ENCODE measurements around the gene FDX2. TPM values are rescaled to one million over a fixed set of nuclear protein-coding genes. Genes with fewer than 3 reads are reported as not detected.

FDX2 gene
- total RNA-seq, 1 experiment from 2014 or later, result 18.9 TPM

DNA sequence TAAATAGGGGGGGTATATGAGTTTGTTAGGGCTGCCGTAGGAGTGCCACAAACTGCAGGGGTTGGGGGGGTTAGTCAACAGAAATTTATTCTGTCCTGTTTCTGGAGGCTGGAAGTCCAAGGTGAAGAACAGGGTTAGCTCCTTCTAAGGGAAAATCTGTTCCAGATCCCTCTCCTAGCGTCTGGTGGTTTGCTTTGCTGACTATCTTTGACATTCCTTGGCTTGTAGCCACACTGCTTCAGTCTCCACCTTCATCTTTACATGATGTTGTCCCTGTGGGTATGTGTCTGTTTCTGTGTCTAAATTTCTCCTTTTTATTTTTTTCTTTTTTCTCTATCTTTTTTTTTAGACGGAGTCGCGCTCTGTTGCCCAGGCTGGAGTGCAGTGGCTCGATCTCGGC, 53.0 kb downstream of the FDX2 start:
- H3K27ac Mint-ChIP-seq (ENCODE audit: unreplicated experiment), result no peak overlapping the region
- BruUV-seq (replicated peaks), result no TSS peak
- peaks cover 9% of the 10 kb centered on the region for H3K36me3 Mint-ChIP-seq (ENCODE audit: insufficient read depth, unreplicated experiment)
- no peaks in the 10 kb centered on the region for H3K9me3 Mint-ChIP-seq (ENCODE audit: low read depth, unreplicated experiment)
- no peaks in the 10 kb centered on the region for H3K27me3 Mint-ChIP-seq (ENCODE audit: unreplicated experiment)
- DNase-seq, result no peak
- intact Hi-C loops (cut with micrococcal nuclease; ENCODE audit: unreplicated experiment), result no loop called here
- CTCF ChIA-PET, result no interaction called here
- TF ChIP-seq, protein P1, sequence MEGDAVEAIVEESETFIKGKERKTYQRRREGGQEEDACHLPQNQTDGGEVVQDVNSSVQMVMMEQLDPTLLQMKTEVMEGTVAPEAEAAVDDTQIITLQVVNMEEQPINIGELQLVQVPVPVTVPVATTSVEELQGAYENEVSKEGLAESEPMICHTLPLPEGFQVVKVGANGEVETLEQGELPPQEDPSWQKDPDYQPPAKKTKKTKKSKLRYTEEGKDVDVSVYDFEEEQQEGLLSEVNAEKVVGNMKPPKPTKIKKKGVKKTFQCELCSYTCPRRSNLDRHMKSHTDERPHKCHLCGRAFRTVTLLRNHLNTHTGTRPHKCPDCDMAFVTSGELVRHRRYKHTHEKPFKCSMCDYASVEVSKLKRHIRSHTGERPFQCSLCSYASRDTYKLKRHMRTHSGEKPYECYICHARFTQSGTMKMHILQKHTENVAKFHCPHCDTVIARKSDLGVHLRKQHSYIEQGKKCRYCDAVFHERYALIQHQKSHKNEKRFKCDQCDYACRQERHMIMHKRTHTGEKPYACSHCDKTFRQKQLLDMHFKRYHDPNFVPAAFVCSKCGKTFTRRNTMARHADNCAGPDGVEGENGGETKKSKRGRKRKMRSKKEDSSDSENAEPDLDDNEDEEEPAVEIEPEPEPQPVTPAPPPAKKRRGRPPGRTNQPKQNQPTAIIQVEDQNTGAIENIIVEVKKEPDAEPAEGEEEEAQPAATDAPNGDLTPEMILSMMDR (IDR thresholded peaks at IDR 0.05; ENCODE audit: unreplicated experiment), result no peak
- no peak overlapping the region for H3K4me3 Mint-ChIP-seq (ENCODE audit: low read depth, unreplicated experiment)
- H3K4me1 Mint-ChIP-seq (ENCODE audit: low read depth, unreplicated experiment), result peaks cover 8% of the 10 kb centered on the region

DNA sequence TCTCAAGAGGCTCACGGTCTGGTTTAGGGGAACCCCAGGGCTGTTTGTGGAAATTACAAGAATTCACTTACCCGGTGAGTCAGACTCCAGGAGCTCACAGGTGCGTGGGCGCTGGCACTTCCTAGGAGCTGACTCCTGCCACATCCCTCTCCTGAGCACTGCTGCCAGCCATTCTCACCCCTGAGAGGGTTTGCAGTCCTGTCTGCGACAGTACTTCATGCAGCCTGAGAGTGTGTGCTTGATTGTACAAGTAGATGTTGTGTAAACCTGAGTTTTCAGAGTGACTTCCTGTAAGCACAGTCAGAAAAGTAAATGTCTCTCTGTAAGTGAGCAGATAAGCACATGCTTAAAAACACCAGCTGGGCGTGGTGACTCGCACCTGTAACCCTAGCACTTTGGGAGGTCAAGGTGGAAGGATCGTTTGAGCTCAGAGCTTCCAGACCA, 55.7 kb downstream of the FDX2 start:
- TF ChIP-seq, protein P1 (IDR thresholded peaks at IDR 0.05; ENCODE audit: unreplicated experiment), result no peak
- no TSS peak for BruUV-seq (replicated peaks)
- H3K4me1 Mint-ChIP-seq (ENCODE audit: low read depth, unreplicated experiment), result no peaks in the 10 kb centered on the region
- H3K36me3 Mint-ChIP-seq (ENCODE audit: insufficient read depth, unreplicated experiment), result peaks cover 9% of the 10 kb centered on the region
- H3K4me3 Mint-ChIP-seq (ENCODE audit: low read depth, unreplicated experiment), result peak overlapping the region; percentile 34
- no peaks in the 10 kb centered on the region for H3K9me3 Mint-ChIP-seq (ENCODE audit: low read depth, unreplicated experiment)
- CTCF ChIA-PET, result interaction anchor here (0.7 to 3.9 kb wide), 8 partner anchors 10 to 143 kb away, joined by 3 to 52 read pairs (median 8); partner anchors contain the start of genes CDC37, ICAM1 and TYK2
- no peaks in the 10 kb centered on the region for H3K27me3 Mint-ChIP-seq (ENCODE audit: unreplicated experiment)
- intact Hi-C loops (cut with micrococcal nuclease; ENCODE audit: unreplicated experiment), result loop anchor here (2.0 kb wide), 1 partner anchor 129 kb away; no protein-coding TSS in a partner anchor
- DNase-seq, result peak; percentile 67
- peak overlapping the region; percentile 88 for H3K27ac Mint-ChIP-seq (ENCODE audit: unreplicated experiment)

Other genes with a start within 250 kb of the FDX2 start
- gene SHFL, start 229.7 kb downstream of the FDX2 start, total RNA-seq (2022), result 37.3 and 61.5 TPM in 2 replicates
- 0.59 and 1.2 TPM in 2 replicates for gene ANGPTL6, start 213.3 kb downstream of the FDX2 start, total RNA-seq (2022)
- 52.2 and 56.4 TPM in 2 replicates for gene PPAN, start 209.7 kb downstream of the FDX2 start, total RNA-seq (2022)
- gene P2RY11, start 204.3 kb downstream of the FDX2 start, total RNA-seq (2022), result 20.7 and 25.2 TPM in 2 replicates
- 143 and 149 TPM in 2 replicates for gene EIF3G, start 196.1 kb downstream of the FDX2 start, total RNA-seq (2022)
- gene DNMT1, start 121.1 kb downstream of the FDX2 start, total RNA-seq (2022), result 133 and 139 TPM in 2 replicates
- gene S1PR2, start 84.7 kb downstream of the FDX2 start, total RNA-seq (2022), result 4.8 and 5.3 TPM in 2 replicates
- 59.2 and 60.4 TPM in 2 replicates for gene MRPL4, start 63.8 kb downstream of the FDX2 start, total RNA-seq (2022)
- 91.0 and 147 TPM in 2 replicates for gene ICAM1, start 44.9 kb downstream of the FDX2 start, total RNA-seq (2022)
- 1.6 and 1.7 TPM in 2 replicates for gene ICAM4, start 29.1 kb downstream of the FDX2 start, total RNA-seq (2022)
- 0.61 and 1.3 TPM in 2 replicates for gene ICAM5, start 26.1 kb downstream of the FDX2 start, total RNA-seq (2022)
- gene ZGLP1, start 6.2 kb downstream of the FDX2 start, total RNA-seq (2022), result 4.6 and 7.0 TPM in 2 replicates
- gene RAVER1, start 17.5 kb upstream of the FDX2 start, total RNA-seq (2022), result 38.5 and 43.2 TPM in 2 replicates
- gene ICAM3, start 23.6 kb upstream of the FDX2 start, total RNA-seq (2022), result 10.8 and 11.1 TPM in 2 replicates
- 120 and 130 TPM in 2 replicates for gene TYK2, start 64.6 kb upstream of the FDX2 start, total RNA-seq (2022)
- 181 and 187 TPM in 2 replicates for gene CDC37, start 87.5 kb upstream of the FDX2 start, total RNA-seq (2022)
- 2.8 and 3.6 TPM in 2 replicates for gene PDE4A, start 104.5 kb upstream of the FDX2 start, total RNA-seq (2022)
- gene KEAP1, start 187.3 kb upstream of the FDX2 start, total RNA-seq (2022), result 45.2 and 46.8 TPM in 2 replicates
- not detected in 2 replicates for gene S1PR5, start 201.4 kb upstream of the FDX2 start, total RNA-seq (2022)
- 18.7 and 24.5 TPM in 2 replicates for gene ATG4D, start 227.9 kb upstream of the FDX2 start, total RNA-seq (2022)
- 29.6 and 30.8 TPM in 2 replicates for gene KRI1, start 250.0 kb upstream of the FDX2 start, total RNA-seq (2022)

Data from Calu3 (cell line).